ENCODE results near the gene TANC1. TPM values are rescaled to one million over a fixed set of nuclear protein-coding genes. Genes with fewer than 3 reads are reported as not detected.

The TANC1 gene
- total and polyA plus RNA-seq, 3 donors from 2014 or later = 8.6 to 19.3 (median 16.2) TPM

GRCh38 chr2:159130302-159130701, 161.9 kb downstream of the TANC1 start:
- no peak for DNase-seq
- Histone ChIP-seq H3K27me3 (no peaks in the 10 kb centered on the region), H3K9me3 (no peaks in the 10 kb centered on the region), H3K36me3 (ENCODE audit: low read depth, missing control alignments) (no peaks in the 10 kb centered on the region), H3K27ac (no peak overlapping the region), H3K4me1 (peaks cover 2% of the 10 kb centered on the region), H3K4me3 (no peak overlapping the region)
- intact Hi-C loops (cut with DNase I; ENCODE audit: low total_unique reads) = no loop called here
- TF ChIP-seq CTCF (IDR thresholded peaks at IDR 0.05) (no peak), POLR2A (IDR thresholded peaks at IDR 0.05) (no peak)
- WGBS, 2 donors = 63 to 76% methylated on average over 6 of the region's 6 CpGs

GRCh38 chr2:159131267-159131913, 162.9 kb downstream of the TANC1 start:
- Histone ChIP-seq H3K36me3 (ENCODE audit: low read depth, missing control alignments) (no peaks in the 10 kb centered on the region), H3K9me3 (no peaks in the 10 kb centered on the region), H3K4me3 (no peak overlapping the region), H3K4me1 (peaks cover 5% of the 10 kb centered on the region), H3K27me3 (no peaks in the 10 kb centered on the region), H3K27ac (no peak overlapping the region)
- no peak for DNase-seq
- intact Hi-C loops (cut with DNase I; ENCODE audit: low total_unique reads) = no loop called here
- TF ChIP-seq POLR2A (IDR thresholded peaks at IDR 0.05) (no peak), CTCF (IDR thresholded peaks at IDR 0.05) (no peak)
- 86 to 89% methylated on average over 7 of the region's 7 CpGs for WGBS, 2 donors

GRCh38 chr2:159131914-159132281, 163.5 kb downstream of the TANC1 start:
- Histone ChIP-seq H3K27me3 (no peaks in the 10 kb centered on the region), H3K4me1 (peaks cover 5% of the 10 kb centered on the region), H3K27ac (no peak overlapping the region), H3K9me3 (no peaks in the 10 kb centered on the region), H3K4me3 (no peak overlapping the region), H3K36me3 (ENCODE audit: low read depth, missing control alignments) (no peaks in the 10 kb centered on the region)
- TF ChIP-seq CTCF (IDR thresholded peaks at IDR 0.05) (no peak), POLR2A (IDR thresholded peaks at IDR 0.05) (no peak)
- intact Hi-C loops (cut with DNase I; ENCODE audit: low total_unique reads) = no loop called here
- DNase-seq = no peak
- 64 to 66% methylated on average over 4 of the region's 4 CpGs for WGBS, 2 donors

GRCh38 chr2:159133797-159134196, 165.4 kb downstream of the TANC1 start:
- H3K4me3 ChIP-seq = no peak overlapping the region
- no peaks in the 10 kb centered on the region for H3K9me3 ChIP-seq
- H3K27me3 ChIP-seq = no peaks in the 10 kb centered on the region
- TF ChIP-seq CTCF (IDR thresholded peaks at IDR 0.05) (no peak), POLR2A (IDR thresholded peaks at IDR 0.05) (no peak)
- peaks cover 5% of the 10 kb centered on the region for H3K4me1 ChIP-seq
- intact Hi-C loops (cut with DNase I; ENCODE audit: low total_unique reads) = no loop called here
- DNase-seq = no peak
- WGBS, 2 donors = 33 to 49% methylated on average over 4 of the region's 4 CpGs
- H3K27ac ChIP-seq = no peak overlapping the region
- H3K36me3 ChIP-seq (ENCODE audit: low read depth, missing control alignments) = no peaks in the 10 kb centered on the region

GRCh38 chr2:159134979-159135378, 166.5 kb downstream of the TANC1 start:
- peaks cover 5% of the 10 kb centered on the region for H3K4me1 ChIP-seq
- H3K27me3 ChIP-seq = no peaks in the 10 kb centered on the region
- 65 to 70% methylated on average over 3 of the region's 3 CpGs for WGBS, 2 donors
- intact Hi-C loops (cut with DNase I; ENCODE audit: low total_unique reads) = no loop called here
- H3K9me3 ChIP-seq = no peaks in the 10 kb centered on the region
- no peak for TF ChIP-seq POLR2A (IDR thresholded peaks at IDR 0.05)
- TF ChIP-seq CTCF (IDR thresholded peaks at IDR 0.05) = no peak
- no peaks in the 10 kb centered on the region for H3K36me3 ChIP-seq (ENCODE audit: low read depth, missing control alignments)
- H3K4me3 ChIP-seq = no peak overlapping the region
- peak overlapping the region in 1 of 2 donors; percentile 65 for H3K27ac ChIP-seq
- no peak for DNase-seq

Measured in testis (tissue), 3 donors.